Panc1 (cell line): Measurements from ENCODE around the gene TSPO2. TPM values are rescaled to one million over a fixed set of nuclear protein-coding genes. Genes with fewer than 3 reads are reported as not detected.
A peak's percentile ranks its signal among the peaks of the same experiment; 100 is the strongest.

Experiments used
- ATAC-seq: fragments of 200-7000 bp; cut with Tn5 transposase; 2 replicates; pipeline ENCODE4 v1.9.1; 2020; ENCODE audit warnings: mild to moderate bottlenecking, moderate library complexity
- BruUV-seq: library from RNA; stranded (reverse); fragments of 400-500 nt; replicated peaks from 2 replicates; lab custom pipeline; 2021; lab: Mats Ljungman, UMichigan
- CTCF ChIA-PET: fragments of 300-600 bp; sonication (Branson Sonifier 250); formaldehyde crosslinking; loops from one replicate; lab custom pipeline; 2022; ENCODE audit warnings: antibody characterized with exemption; lab: Charles Lee
- POLR2A ChIA-PET: fragments of 300-600 bp; sonication (Branson Sonifier 250); formaldehyde crosslinking; loops from one replicate; lab custom pipeline; 2022; ENCODE audit warnings: antibody characterized with exemption; lab: Charles Lee
- DNase-seq: peaks from one replicate; pipeline ENCODE4 v3.0.0-alpha.2; 2010; ENCODE audit warnings: low read depth, low spot score
- H3K27ac ChIP-seq: 2 replicates; pipeline ENCODE4 v1.5.1; 2011; ENCODE audit warnings: mild to moderate bottlenecking, low read length, inconsistent platforms
- H3K27me3 ChIP-seq: fragments of 200-500 bp; sonication (Bioruptor generic); 2 replicates; pipeline ENCODE4 v1.6.0; 2014; ENCODE audit warnings: low read length, inconsistent platforms; ENCODE audit not compliant: control insufficient read depth, insufficient read depth
- H3K36me3 ChIP-seq: fragments of 200-500 bp; sonication (Bioruptor generic); 2 replicates; pipeline ENCODE4 v1.5.1; 2014; ENCODE audit warnings: inconsistent platforms, mild to moderate bottlenecking, low read length, moderate library complexity; ENCODE audit not compliant: control insufficient read depth, insufficient read depth
- H3K4me1 ChIP-seq: 2 replicates; pipeline ENCODE4 v1.5.1; 2011; ENCODE audit warnings: inconsistent platforms, mild to moderate bottlenecking, low read length, moderate library complexity; ENCODE audit not compliant: control insufficient read depth, insufficient read depth
- H3K4me3 ChIP-seq, 2 experiments: 2 replicates each; pipeline ENCODE4 v1.5.1; 2011 to 2012; ENCODE audit warnings: low read depth in 2 of 2, low read length in 2 of 2, mild to moderate bottlenecking in 2 of 2, inconsistent platforms in 1 of 2, moderate library complexity in 1 of 2
- H3K9me3 ChIP-seq: fragments of 200-500 bp; sonication (Bioruptor generic); 2 replicates; pipeline ENCODE4 v1.5.1; 2014; ENCODE audit warnings: low read depth, mild to moderate bottlenecking, inconsistent platforms, low read length, moderate library complexity; ENCODE audit not compliant: control insufficient read depth, insufficient read depth
- CTCF ChIP-seq: fragments of 450-650 bp; IDR thresholded peaks from 2 replicates; pipeline ENCODE4 v1.5.1; 2017; ENCODE audit warnings: mild to moderate bottlenecking
- POLR2AphosphoS5 ChIP-seq: IDR thresholded peaks from 2 replicates; pipeline ENCODE4 v1.6.1; 2012; ENCODE audit warnings: mild to moderate bottlenecking, low read depth, low read length, moderate library complexity
- REST ChIP-seq, 2 experiments: IDR thresholded peaks; 2 replicates each; pipeline ENCODE4 v1.6.1; 2011 to 2012; ENCODE audit warnings: low read depth in 2 of 2, control low read depth in 1 of 2, low read length in 1 of 2, mild to moderate bottlenecking in 1 of 2, moderate library complexity in 1 of 2; ENCODE audit not compliant: insufficient read depth in 1 of 2
- SIN3A ChIP-seq: IDR thresholded peaks from 2 replicates; pipeline ENCODE4 v1.6.1; 2012; ENCODE audit warnings: low read depth, mild to moderate bottlenecking, low read length, moderate library complexity, borderline replicate concordance; ENCODE audit not compliant: insufficient read depth
- TCF7L2 ChIP-seq: IDR thresholded peaks from 2 replicates; pipeline ENCODE4 v1.6.1; 2011; ENCODE audit warnings: mild to moderate bottlenecking, low read depth, low read length, inconsistent platforms
- in situ Hi-C: cut with HindIII; loops from 2 replicates; pipeline ENCODE4 v1.10.0; 2016; ENCODE audit warnings: low sequenced_read_pairs, low pct_unique_long_range_greater_than_20kb
- intact Hi-C: fragments of 100-400 bp; cut with micrococcal nuclease; formaldehyde crosslinking; loops from one replicate; pipeline ENCODE4 v1.10.0; 2022; ENCODE audit not compliant: unreplicated experiment
- total RNA-seq: library from RNA; stranded (reverse); gene quantifications from one replicate; pipeline ENCODE4 v1.2.1, GENCODE V29; 2021; ENCODE audit not compliant: unreplicated experiment

TSPO2 gene
- total RNA-seq, 1 experiment from 2014 or later: not detected

- in situ Hi-C loops (no loop called here), intact Hi-C loops (loop anchor here (1.0 kb wide), 1 partner anchor 133 kb away; no protein-coding TSS in a partner anchor)
- ChIA-PET POLR2A (interaction anchor here (0.7 kb wide), 1 partner anchor 71 kb away, joined by 3 read pairs; no protein-coding TSS in a partner anchor), CTCF (interaction anchor here (0.7 to 1.1 kb wide), 4 partner anchors 19 to 131 kb away, joined by 3 to 4 read pairs (median 4); no protein-coding TSS in a partner anchor)
- BruUV-seq: no TSS peak
- DNase-seq (no peak), ATAC-seq (peak; percentile 93)
- Histone ChIP-seq H3K27me3 (no peaks in the 10 kb centered on the region), H3K27ac (peak overlapping the region; percentile 91), H3K4me3 (peak overlapping the region; percentile 14 to 55; a peak in 3 of 4 replicates), H3K4me1 (peaks cover 20% of the 10 kb centered on the region), H3K9me3 (no peaks in the 10 kb centered on the region), H3K36me3 (no peaks in the 10 kb centered on the region)
- TF ChIP-seq POLR2AphosphoS5 (no peak; the same call in 1 of the 2 replicates), SIN3A (no peak), REST (IDR thresholded peaks at IDR 0.05; ENCODE audit: insufficient read depth in 1 of 2, low read depth in 2 of 2, low read length in 1 of 2) (no peak), CTCF (peak; percentile 97)
These were observed 14.3 kb upstream of the TSPO2 start for GRCh38 chr6:41027799-41028560.

GRCh38 chr6:41028561-41029412, 13.5 kb upstream of the TSPO2 start:
- no TSS peak for BruUV-seq
- TF ChIP-seq CTCF: no peak
- no peak for TF ChIP-seq POLR2AphosphoS5
- TF ChIP-seq TCF7L2: no peak
- TF ChIP-seq SIN3A: no peak
- no peak for TF ChIP-seq REST (IDR thresholded peaks at IDR 0.05; ENCODE audit: insufficient read depth in 1 of 2, low read depth in 2 of 2, low read length in 1 of 2)
- Histone ChIP-seq H3K4me1 (peaks cover 19% of the 10 kb centered on the region), H3K9me3 (no peaks in the 10 kb centered on the region), H3K4me3 (no peak overlapping the region; a peak in 1 of 4 replicates), H3K36me3 (no peaks in the 10 kb centered on the region), H3K27ac (peak overlapping the region; percentile 91), H3K27me3 (no peaks in the 10 kb centered on the region)
- intact Hi-C loops: no loop called here
- in situ Hi-C loops: no loop called here
- no peak for DNase-seq
- POLR2A ChIA-PET: interaction anchor here (0.7 kb wide), 1 partner anchor 72 kb away, joined by 3 read pairs; no protein-coding TSS in a partner anchor
- CTCF ChIA-PET: interaction anchor here (1.0 kb wide), 1 partner anchor 19 kb away, joined by 4 read pairs; no protein-coding TSS in a partner anchor
- ATAC-seq: peak; percentile 27
